ENCODE measurements around the gene PTPRR.

DNA sequence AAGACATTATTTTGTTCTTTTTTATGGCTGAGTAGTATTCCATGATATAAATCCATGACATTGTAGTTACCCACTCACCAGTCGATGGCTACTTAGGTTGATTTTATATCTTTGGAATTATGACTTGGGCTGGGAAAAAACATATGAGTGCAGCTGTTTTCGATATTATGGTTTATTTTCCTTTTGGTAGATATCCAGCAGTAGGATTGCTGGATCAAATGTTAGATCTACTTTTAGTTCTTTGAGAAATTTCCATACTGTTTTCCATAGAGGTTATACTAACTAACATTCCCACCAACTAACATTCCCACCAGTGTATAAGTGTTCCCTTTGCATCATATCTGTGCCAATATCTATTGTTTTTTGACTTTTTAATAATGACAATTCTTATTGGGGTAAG, 29.9 kb upstream of the PTPRR start:
- TF ChIP-seq, protein P1, sequence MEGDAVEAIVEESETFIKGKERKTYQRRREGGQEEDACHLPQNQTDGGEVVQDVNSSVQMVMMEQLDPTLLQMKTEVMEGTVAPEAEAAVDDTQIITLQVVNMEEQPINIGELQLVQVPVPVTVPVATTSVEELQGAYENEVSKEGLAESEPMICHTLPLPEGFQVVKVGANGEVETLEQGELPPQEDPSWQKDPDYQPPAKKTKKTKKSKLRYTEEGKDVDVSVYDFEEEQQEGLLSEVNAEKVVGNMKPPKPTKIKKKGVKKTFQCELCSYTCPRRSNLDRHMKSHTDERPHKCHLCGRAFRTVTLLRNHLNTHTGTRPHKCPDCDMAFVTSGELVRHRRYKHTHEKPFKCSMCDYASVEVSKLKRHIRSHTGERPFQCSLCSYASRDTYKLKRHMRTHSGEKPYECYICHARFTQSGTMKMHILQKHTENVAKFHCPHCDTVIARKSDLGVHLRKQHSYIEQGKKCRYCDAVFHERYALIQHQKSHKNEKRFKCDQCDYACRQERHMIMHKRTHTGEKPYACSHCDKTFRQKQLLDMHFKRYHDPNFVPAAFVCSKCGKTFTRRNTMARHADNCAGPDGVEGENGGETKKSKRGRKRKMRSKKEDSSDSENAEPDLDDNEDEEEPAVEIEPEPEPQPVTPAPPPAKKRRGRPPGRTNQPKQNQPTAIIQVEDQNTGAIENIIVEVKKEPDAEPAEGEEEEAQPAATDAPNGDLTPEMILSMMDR (IDR thresholded peaks at IDR 0.05) = no peak
- TF ChIP-seq POLR2A (IDR thresholded peaks at IDR 0.05) = no peak

Measured in heart left ventricle (tissue), 13 donors.